Embryonic facial prominence (tissue), 1 donor: ENCODE measurements around the gene C17orf114.
"Not testable (repeated sequence)": the region's sequence is repeated elsewhere in the genome, so short reads cannot be mapped to it uniquely, and the experiment has no call there.

Source experiments
- DNase-seq: peaks from one replicate; pipeline ENCODE4 v3.0.0-alpha.2; 2016; ENCODE audit errors: extremely low spot score

Gene C17orf114

GRCh38 chr17:4802228-4802627 is at the start of gene C17orf114:
TSS of gene C17orf114 (minus strand) at chr17:4802328.
- DNase-seq, result no peak

GRCh38 chr17:4851084-4851483 is 49.0 kb upstream of the C17orf114 start:
- DNase-seq, result no peak

- no peak for DNase-seq
Measured at GRCh38 chr17:4850246-4850645, 48.1 kb upstream of the C17orf114 start.

GRCh38 chr17:4849011-4849536 is 46.9 kb upstream of the C17orf114 start:
- DNase-seq, result no peak

- DNase-seq, result no peak
Measured at GRCh38 chr17:4846635-4847390, 44.7 kb upstream of the C17orf114 start.

GRCh38 chr17:4845118-4845517 is 43.0 kb upstream of the C17orf114 start:
- DNase-seq, result no peak

GRCh38 chr17:4843321-4844000 is 41.3 kb upstream of the C17orf114 start:
- DNase-seq, result no peak

- no peak for DNase-seq
Measured at GRCh38 chr17:4842376-4842775, 40.2 kb upstream of the C17orf114 start.

GRCh38 chr17:4840893-4841242 is 38.7 kb upstream of the C17orf114 start:
- DNase-seq, result no peak

- no peak for DNase-seq
Measured at GRCh38 chr17:4839965-4840892, 38.1 kb upstream of the C17orf114 start.

GRCh38 chr17:4839221-4839620 is 37.1 kb upstream of the C17orf114 start:
- no peak for DNase-seq

GRCh38 chr17:4838309-4838785 is 36.2 kb upstream of the C17orf114 start:
- no peak for DNase-seq

GRCh38 chr17:4837471-4838308 is 35.6 kb upstream of the C17orf114 start:
- DNase-seq, result no peak

GRCh38 chr17:4836221-4836620 is 34.1 kb upstream of the C17orf114 start:
- no peak for DNase-seq

GRCh38 chr17:4834681-4835020 is 32.5 kb upstream of the C17orf114 start:
- DNase-seq, result no peak

GRCh38 chr17:4833941-4834680 is 32.0 kb upstream of the C17orf114 start:
- DNase-seq, result no peak

GRCh38 chr17:4833178-4833940 is 31.2 kb upstream of the C17orf114 start, which contains the start of gene MINK1:
TSS of gene MINK1 (plus strand) at chr17:4833340. CDS start at chr17:4833584, 244 bp downstream.
- DNase-seq, result peak; percentile 97

GRCh38 chr17:4832829-4833177 is 30.7 kb upstream of the C17orf114 start:
- DNase-seq, result not testable (repeated sequence)

GRCh38 chr17:4827399-4827798 is 25.3 kb upstream of the C17orf114 start:
- DNase-seq, result no peak
